Immature natural killer cell (primary cell): ENCODE data around the gene EPS8. TPM values are rescaled to one million over a fixed set of nuclear protein-coding genes. Genes with fewer than 3 reads are reported as not detected.
"Not testable (repeated sequence)": the region's sequence is repeated elsewhere in the genome, so short reads cannot be mapped to it uniquely, and the experiment has no call there.

Experiments
- DNase-seq, 3 donors: peaks; one replicate each; pipeline ENCODE4 v3.0.0; 2022; ENCODE audit warnings: mixed read lengths in 1 of 3
- H3K27ac Mint-ChIP-seq, 6 donors: one replicate each; pipeline ENCODE4 v1.8.0; 2020; ENCODE audit warnings: mixed read lengths in 6 of 6, mild to moderate bottlenecking in 5 of 6, inconsistent platforms in 4 of 6, moderate library complexity in 3 of 6
- H3K27me3 Mint-ChIP-seq, 3 donors: one replicate each; pipeline ENCODE4 v1.8.0; 2020 to 2021; ENCODE audit warnings: low read depth in 3 of 3, mild to moderate bottlenecking in 3 of 3, mixed read lengths in 3 of 3, moderate library complexity in 3 of 3, inconsistent platforms in 1 of 3
- H3K36me3 Mint-ChIP-seq, 3 donors: one replicate each; pipeline ENCODE4 v1.8.0; 2020; ENCODE audit warnings: mixed read lengths in 3 of 3, inconsistent platforms in 2 of 3, mild to moderate bottlenecking in 2 of 3
- H3K4me1 Mint-ChIP-seq, 2 donors: one replicate each; pipeline ENCODE4 v1.8.0; 2020; ENCODE audit warnings: inconsistent platforms in 2 of 2, mild to moderate bottlenecking in 2 of 2, mixed read lengths in 2 of 2, moderate library complexity in 1 of 2
- H3K4me3 Mint-ChIP-seq, 5 donors: one replicate each; pipeline ENCODE4 v1.8.0; 2020; ENCODE audit warnings: mild to moderate bottlenecking in 5 of 5, mixed read lengths in 5 of 5, inconsistent platforms in 3 of 5, moderate library complexity in 3 of 5
- H3K9me3 Mint-ChIP-seq, 6 donors: one replicate each; pipeline ENCODE4 v1.8.0; 2020; ENCODE audit warnings: mild to moderate bottlenecking in 6 of 6, mixed read lengths in 6 of 6, inconsistent platforms in 4 of 6, moderate library complexity in 3 of 6
- polyA plus RNA-seq, 3 donors: library from polyadenylated mRNA; unstranded; fragments of 300-500 nt; fragmentation: Illumina TruSeq; gene quantifications; one replicate each; pipeline ENCODE4 v1.2.3, GENCODE V29; 2021

EPS8 gene
- polyA plus RNA-seq, 3 donors from 2014 or later = 0.24 to 2.8 (median 2.0) TPM

- Mint-ChIP-seq H3K36me3 (no peaks in the 10 kb centered on the region), H3K27ac (no peak overlapping the region), H3K4me1 (peaks cover 0 to 7% of the 10 kb centered on the region in 2 donors), H3K9me3 (no peaks in the 10 kb centered on the region), H3K4me3 (no peak overlapping the region), H3K27me3 (peaks cover 0 to 10% (median 4%) of the 10 kb centered on the region in 3 donors)
- no peak for DNase-seq
Observed at GRCh38 chr12:15763328-15763727, 25.9 kb downstream of the EPS8 start.

GRCh38 chr12:15762162-15762561 is 27.0 kb downstream of the EPS8 start:
- not testable (repeated sequence) for H3K4me1 Mint-ChIP-seq, H3K27ac Mint-ChIP-seq, H3K9me3 Mint-ChIP-seq, H3K27me3 Mint-ChIP-seq, H3K36me3 Mint-ChIP-seq, H3K4me3 Mint-ChIP-seq, DNase-seq

- H3K4me1 Mint-ChIP-seq = no peaks in the 10 kb centered on the region
- no peak overlapping the region for H3K27ac Mint-ChIP-seq
- H3K4me3 Mint-ChIP-seq = no peak overlapping the region
- DNase-seq = no peak
- H3K27me3 Mint-ChIP-seq = peaks cover 0 to 7% (median 3%) of the 10 kb centered on the region in 3 donors
- H3K9me3 Mint-ChIP-seq = peaks cover 0 to 2% (median 0%) of the 10 kb centered on the region in 6 donors
- H3K36me3 Mint-ChIP-seq = no peaks in the 10 kb centered on the region
Observed at GRCh38 chr12:15757553-15758255, 31.5 kb downstream of the EPS8 start.

GRCh38 chr12:15756822-15757221 is 32.4 kb downstream of the EPS8 start:
- peaks cover 0 to 2% (median 2%) of the 10 kb centered on the region in 3 donors for H3K27me3 Mint-ChIP-seq

DNA sequence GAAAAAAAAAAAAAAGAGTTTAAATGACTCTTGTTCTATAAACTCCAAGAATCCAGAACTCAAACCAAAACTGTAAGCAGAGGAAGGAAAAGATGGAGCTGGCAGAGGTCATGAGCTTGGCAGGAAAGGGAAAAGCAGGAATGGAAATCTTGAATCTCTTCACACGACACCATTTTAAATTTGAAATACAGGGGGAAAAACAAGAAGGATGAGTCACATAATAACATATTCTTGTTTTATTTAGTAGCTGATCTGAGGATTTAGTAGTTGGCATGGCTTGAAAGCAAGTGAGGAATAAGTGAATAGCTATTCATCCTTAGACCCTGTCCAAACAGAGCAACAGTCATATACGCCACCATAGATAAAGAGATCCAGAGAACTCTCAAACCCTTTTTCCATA is 35.0 kb downstream of the EPS8 start:
- Mint-ChIP-seq H3K4me1 (no peaks in the 10 kb centered on the region), H3K36me3 (no peaks in the 10 kb centered on the region), H3K9me3 (peaks cover 0 to 2% (median 0%) of the 10 kb centered on the region in 6 donors), H3K27me3 (peaks cover 0 to 2% (median 0%) of the 10 kb centered on the region in 3 donors), H3K4me3 (no peak overlapping the region), H3K27ac (no peak overlapping the region)
- no peak for DNase-seq

More at GRCh38 chr12:15756822-15757221, 32.4 kb downstream of the EPS8 start:
- no peaks in the 10 kb centered on the region for H3K36me3 Mint-ChIP-seq
- no peaks in the 10 kb centered on the region for H3K4me1 Mint-ChIP-seq
- H3K27ac Mint-ChIP-seq = no peak overlapping the region
- H3K4me3 Mint-ChIP-seq = no peak overlapping the region
- DNase-seq = no peak
- peaks cover 0 to 2% (median 0%) of the 10 kb centered on the region in 6 donors for H3K9me3 Mint-ChIP-seq

GRCh38 chr12:15752785-15753184 is 36.4 kb downstream of the EPS8 start:
- H3K27ac Mint-ChIP-seq = no peak overlapping the region
- peaks cover 0 to 2% (median 0%) of the 10 kb centered on the region in 6 donors for H3K9me3 Mint-ChIP-seq
- H3K4me1 Mint-ChIP-seq = no peaks in the 10 kb centered on the region

GRCh38 chr12:15751741-15752140 is 37.4 kb downstream of the EPS8 start:
- peaks cover 0 to 2% (median 0%) of the 10 kb centered on the region in 6 donors for H3K9me3 Mint-ChIP-seq
- H3K36me3 Mint-ChIP-seq = no peaks in the 10 kb centered on the region
- H3K27ac Mint-ChIP-seq = no peak overlapping the region
- no peak overlapping the region for H3K4me3 Mint-ChIP-seq
- DNase-seq = no peak
- H3K27me3 Mint-ChIP-seq = peaks cover 0 to 3% (median 3%) of the 10 kb centered on the region in 3 donors
- no peaks in the 10 kb centered on the region for H3K4me1 Mint-ChIP-seq

More at GRCh38 chr12:15752785-15753184, 36.4 kb downstream of the EPS8 start:
- Mint-ChIP-seq H3K4me3 (no peak overlapping the region), H3K27me3 (peaks cover 0 to 3% (median 3%) of the 10 kb centered on the region in 3 donors), H3K36me3 (no peaks in the 10 kb centered on the region)
- no peak for DNase-seq

DNA sequence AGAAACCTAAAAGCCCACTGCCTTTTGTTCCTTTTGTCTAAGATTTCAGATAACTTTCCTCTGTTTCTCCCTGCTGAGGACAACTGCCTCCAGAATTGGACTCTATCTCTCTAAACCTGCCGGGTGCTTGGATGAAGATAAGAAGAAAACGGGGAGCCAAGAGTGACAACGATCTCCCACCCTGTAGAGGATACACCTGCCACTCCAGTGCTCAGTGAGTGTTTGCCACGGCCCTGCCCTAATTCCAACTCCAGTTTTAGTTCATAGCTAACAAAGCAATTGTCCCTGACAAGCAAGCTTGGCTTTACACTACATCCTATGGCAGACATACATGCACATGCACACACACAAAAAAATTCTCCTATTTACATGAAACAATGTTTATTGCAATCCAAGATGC is 39.3 kb downstream of the EPS8 start:
- Mint-ChIP-seq H3K27me3 (peaks cover 2 to 3% (median 3%) of the 10 kb centered on the region in 3 donors), H3K4me3 (no peak overlapping the region), H3K4me1 (no peaks in the 10 kb centered on the region), H3K36me3 (no peaks in the 10 kb centered on the region), H3K27ac (no peak overlapping the region), H3K9me3 (peaks cover 0 to 2% (median 0%) of the 10 kb centered on the region in 6 donors)
- no peak for DNase-seq

- not testable (repeated sequence) for H3K27ac Mint-ChIP-seq, H3K9me3 Mint-ChIP-seq, H3K36me3 Mint-ChIP-seq, H3K4me3 Mint-ChIP-seq, DNase-seq, H3K4me1 Mint-ChIP-seq, H3K27me3 Mint-ChIP-seq
Observed at GRCh38 chr12:15741870-15742269, 47.3 kb downstream of the EPS8 start.

DNA sequence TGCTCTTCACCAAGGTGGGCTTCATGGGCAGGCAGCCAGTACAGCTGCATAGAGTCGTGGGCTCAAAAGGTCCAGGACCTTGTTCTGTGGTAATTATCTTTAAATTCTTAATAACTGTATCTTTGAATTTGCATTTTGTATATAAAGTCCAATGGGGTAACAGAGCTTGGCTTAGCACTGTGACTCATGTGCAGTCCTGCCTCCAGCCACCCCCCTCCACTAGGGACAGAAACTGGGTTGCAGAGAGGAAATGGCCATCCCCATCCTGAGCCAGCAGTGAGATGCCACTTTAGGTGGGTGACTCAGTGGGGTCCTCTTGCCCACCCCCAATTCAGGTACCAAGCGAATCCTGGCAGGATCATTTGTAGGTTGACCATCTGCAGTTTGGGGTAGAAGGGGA is 48.1 kb downstream of the EPS8 start:
- Mint-ChIP-seq H3K4me3 (no peak overlapping the region), H3K9me3 (peaks cover 0 to 2% (median 0%) of the 10 kb centered on the region in 6 donors), H3K27ac (no peak overlapping the region), H3K36me3 (no peaks in the 10 kb centered on the region), H3K27me3 (peaks cover 0 to 3% (median 0%) of the 10 kb centered on the region in 3 donors), H3K4me1 (no peaks in the 10 kb centered on the region)
- DNase-seq = no peak

GRCh38 chr12:15740389-15740788 is 48.8 kb downstream of the EPS8 start:
- H3K27ac Mint-ChIP-seq, H3K4me1 Mint-ChIP-seq, H3K4me3 Mint-ChIP-seq, H3K36me3 Mint-ChIP-seq, DNase-seq, H3K27me3 Mint-ChIP-seq, H3K9me3 Mint-ChIP-seq: not testable (repeated sequence)

- H3K27ac Mint-ChIP-seq = no peak overlapping the region
- no peaks in the 10 kb centered on the region for H3K4me1 Mint-ChIP-seq
- H3K27me3 Mint-ChIP-seq = peaks cover 0 to 1% (median 0%) of the 10 kb centered on the region in 3 donors
- no peak for DNase-seq
- H3K4me3 Mint-ChIP-seq = no peak overlapping the region
- no peaks in the 10 kb centered on the region for H3K36me3 Mint-ChIP-seq
- H3K9me3 Mint-ChIP-seq = peaks cover 0 to 2% (median 0%) of the 10 kb centered on the region in 6 donors
Observed at GRCh38 chr12:15738438-15739015, 50.7 kb downstream of the EPS8 start.

DNA sequence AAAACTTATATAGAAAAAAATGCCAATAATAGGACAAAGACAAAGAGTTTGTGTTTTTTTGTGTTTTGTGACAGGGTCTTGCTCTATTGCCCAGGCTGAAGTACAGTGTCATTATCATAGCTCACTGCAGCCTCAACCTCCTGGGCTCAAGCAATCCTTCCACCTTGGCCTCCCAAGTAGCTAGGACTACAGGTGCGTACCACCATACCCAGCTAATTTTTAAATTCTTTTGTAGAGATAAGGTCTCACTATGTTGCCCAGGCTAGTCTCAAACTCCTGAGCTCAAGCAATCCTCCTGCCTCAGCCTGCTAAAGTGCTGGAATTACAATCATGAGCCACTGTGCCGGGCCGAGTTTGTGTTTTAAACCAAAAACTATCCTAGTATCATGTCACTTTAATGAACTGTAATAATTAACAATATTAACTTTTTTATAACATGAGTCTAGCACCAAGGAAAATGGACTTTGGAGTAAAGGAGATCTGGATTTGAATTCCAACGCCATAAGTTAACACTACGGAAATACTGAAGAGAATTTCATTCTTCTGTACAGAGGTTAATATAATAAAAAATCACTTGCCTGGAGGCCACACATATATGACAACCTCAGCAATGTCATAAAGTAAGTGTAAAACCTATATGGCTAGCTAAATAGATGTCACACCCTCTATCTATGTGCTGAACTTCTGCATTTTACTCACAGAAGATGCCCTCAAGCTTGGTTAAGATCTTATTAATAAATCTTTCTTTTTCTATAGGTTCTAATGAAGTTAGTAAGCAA is 53.2 kb downstream of the EPS8 start:
- Mint-ChIP-seq H3K4me1 (no peaks in the 10 kb centered on the region), H3K9me3 (peaks cover 0 to 5% (median 0%) of the 10 kb centered on the region in 6 donors), H3K36me3 (no peaks in the 10 kb centered on the region), H3K27me3 (no peaks in the 10 kb centered on the region), H3K27ac (no peak overlapping the region), H3K4me3 (no peak overlapping the region)
- DNase-seq = no peak

- peaks cover 0 to 4% (median 0%) of the 10 kb centered on the region in 6 donors for H3K9me3 Mint-ChIP-seq
Observed at GRCh38 chr12:15733136-15733535, 56.1 kb downstream of the EPS8 start.

More at GRCh38 chr12:15733136-15733535, 56.1 kb downstream of the EPS8 start:
- H3K36me3 Mint-ChIP-seq = no peaks in the 10 kb centered on the region
- no peak overlapping the region for H3K4me3 Mint-ChIP-seq
- H3K4me1 Mint-ChIP-seq = no peaks in the 10 kb centered on the region
- H3K27ac Mint-ChIP-seq = no peak overlapping the region
- DNase-seq = no peak
- H3K27me3 Mint-ChIP-seq = peaks cover 0 to 2% (median 0%) of the 10 kb centered on the region in 3 donors
